Ectodermal cell (in vitro differentiated cells): ENCODE measurements around the gene CELA3B.
"Not testable (repeated sequence)": the region's sequence is repeated elsewhere in the genome, so short reads cannot be mapped to it uniquely, and the experiment has no call there.

ENCODE experiments used
- H3K27ac ChIP-seq: 2 replicates; pipeline ENCODE4 v1.7.0; 2013; ENCODE audit warnings: mild to moderate bottlenecking, low read depth, low read length; ENCODE audit not compliant: insufficient read depth, poor library complexity, severe bottlenecking
- H3K27me3 ChIP-seq: 2 replicates; pipeline ENCODE4 v1.7.0; 2013; ENCODE audit warnings: mild to moderate bottlenecking, low read length; ENCODE audit not compliant: insufficient read depth, control insufficient read depth, poor library complexity, severe bottlenecking
- H3K36me3 ChIP-seq: one replicate; pipeline ENCODE4 v1.7.0; 2013; ENCODE audit warnings: low read length; ENCODE audit not compliant: control insufficient read depth, insufficient read depth
- H3K4me1 ChIP-seq: one replicate; pipeline ENCODE4 v1.7.0; 2013; ENCODE audit warnings: low read length; ENCODE audit not compliant: control insufficient read depth, insufficient read depth
- H3K4me3 ChIP-seq: 2 replicates; pipeline ENCODE4 v1.7.0; 2013; ENCODE audit warnings: low read depth, low read length, control low read depth; ENCODE audit not compliant: insufficient read depth
- H3K9me3 ChIP-seq: 2 replicates; pipeline ENCODE4 v1.7.0; 2013; ENCODE audit warnings: mild to moderate bottlenecking, low read length, moderate library complexity; ENCODE audit not compliant: control insufficient read depth
- WGBS, 2 experiments: methylation state at CpG; one replicate each; pipeline ENCODE4 v1.1.7; 2013; ENCODE audit warnings: missing lambda C conversion rate in 2 of 2; 5-methylcytosine and 5-hydroxymethylcytosine counted together

CELA3B gene

DNA sequence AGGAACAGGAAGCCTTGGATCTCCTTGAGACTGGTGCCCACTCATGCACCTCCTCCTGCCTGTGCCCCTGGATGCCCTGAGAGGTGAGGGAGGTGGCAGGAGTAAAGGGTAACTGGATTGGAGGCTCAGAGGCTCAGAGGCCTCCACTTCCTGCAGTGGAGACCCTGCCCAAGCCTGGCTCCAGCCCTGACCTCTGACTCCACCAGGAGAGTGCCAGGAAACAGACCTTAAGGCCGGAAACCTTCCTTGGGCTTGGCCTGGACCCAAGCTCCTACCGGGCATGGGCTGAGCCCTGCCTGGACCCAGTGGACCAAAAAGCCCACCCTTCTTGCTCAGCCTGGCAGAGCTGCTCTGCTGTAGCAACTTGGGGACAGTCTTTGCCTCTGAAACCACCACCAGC, 15.0 kb upstream of the CELA3B start:
- Histone ChIP-seq H3K36me3 (no peaks in the 10 kb centered on the region), H3K4me1 (no peaks in the 10 kb centered on the region), H3K27me3 (no peaks in the 10 kb centered on the region), H3K9me3 (no peaks in the 10 kb centered on the region), H3K27ac (no peak overlapping the region), H3K4me3 (no peak overlapping the region)
- 89 to 96% methylated on average over 2 of the region's 2 CpGs for WGBS, 2 experiments

DNA sequence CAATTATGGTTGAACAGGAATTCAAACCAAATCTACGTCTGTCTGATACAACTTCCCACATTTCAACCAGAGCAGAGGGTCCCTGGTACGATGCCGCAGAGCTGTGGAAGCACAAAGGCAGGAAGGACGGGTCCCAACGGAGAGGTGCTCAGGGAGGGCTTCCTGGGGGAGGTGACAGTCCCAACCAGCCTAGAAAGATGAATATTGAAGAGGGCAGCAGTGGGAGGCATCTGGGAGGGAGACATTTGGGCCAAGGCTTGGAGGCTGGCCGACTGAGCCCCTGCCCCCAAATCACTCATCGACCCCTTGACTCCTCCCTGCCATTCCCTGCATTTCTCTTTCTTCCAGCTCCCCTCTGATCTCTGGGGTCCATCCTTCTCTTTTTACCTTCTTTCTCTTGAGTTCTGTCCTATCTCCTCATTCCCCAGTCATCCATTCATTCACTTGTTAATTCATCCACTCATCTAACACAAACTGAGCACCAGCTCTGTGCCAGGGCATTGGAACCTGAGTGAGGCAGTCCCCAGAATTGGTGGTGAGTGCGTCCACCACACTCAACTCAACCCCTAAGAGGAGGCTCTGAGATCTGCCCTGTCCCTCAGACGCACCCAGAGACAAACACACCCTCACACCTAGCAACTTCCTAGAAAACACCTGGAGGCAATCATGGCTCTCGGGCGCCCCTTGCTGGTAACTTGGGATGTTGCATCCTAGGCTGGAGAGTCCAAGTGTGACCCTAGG, 13.2 kb upstream of the CELA3B start:
- H3K27ac ChIP-seq, result no peak overlapping the region
- no peak overlapping the region for H3K4me3 ChIP-seq
- no peaks in the 10 kb centered on the region for H3K27me3 ChIP-seq
- 43 to 45% methylated on average over 11 of the region's 11 CpGs for WGBS, 2 experiments
- H3K9me3 ChIP-seq, result no peaks in the 10 kb centered on the region
- H3K4me1 ChIP-seq, result no peaks in the 10 kb centered on the region
- no peaks in the 10 kb centered on the region for H3K36me3 ChIP-seq

DNA sequence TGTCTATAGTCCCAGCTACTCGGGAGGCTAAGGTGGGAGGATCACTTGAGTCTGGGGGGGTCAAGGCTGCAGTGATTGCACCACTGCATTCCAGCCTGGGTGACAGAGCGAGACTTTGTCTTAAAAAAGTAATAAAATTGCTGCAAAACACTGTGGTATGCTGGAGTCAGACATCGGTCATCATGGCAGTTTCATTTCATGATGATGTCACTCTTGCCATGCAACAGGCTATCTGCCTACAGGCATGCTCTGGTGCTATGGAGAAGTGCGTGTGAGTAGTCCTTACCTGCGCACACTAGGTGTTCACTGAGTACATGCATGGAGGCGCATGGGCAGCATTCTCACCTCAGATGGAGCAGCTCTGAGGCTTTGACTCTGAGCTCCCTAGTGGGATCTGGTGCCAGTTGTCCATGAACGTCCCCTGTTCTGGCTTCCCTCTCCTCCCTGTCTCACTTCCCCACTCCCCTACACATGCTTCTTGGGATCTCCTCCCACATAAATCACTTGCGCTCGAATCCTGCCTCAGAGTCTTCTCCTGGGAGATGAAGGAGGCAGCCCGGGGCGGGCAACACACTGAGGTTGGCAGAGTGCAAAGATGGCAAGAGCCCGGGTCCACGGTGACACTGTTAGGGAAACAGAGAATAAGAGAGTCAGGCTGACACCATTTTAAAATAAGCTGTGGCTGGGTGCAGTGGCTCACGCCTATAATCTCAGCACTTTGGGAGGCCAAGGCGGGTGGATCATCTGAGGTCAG, 10.4 kb upstream of the CELA3B start:
- Histone ChIP-seq H3K4me3 (no peak overlapping the region), H3K27ac (no peak overlapping the region), H3K27me3 (no peaks in the 10 kb centered on the region), H3K9me3 (no peaks in the 10 kb centered on the region), H3K4me1 (no peaks in the 10 kb centered on the region), H3K36me3 (no peaks in the 10 kb centered on the region)
- 91 to 92% methylated on average over 15 of the region's 15 CpGs for WGBS, 2 experiments

DNA sequence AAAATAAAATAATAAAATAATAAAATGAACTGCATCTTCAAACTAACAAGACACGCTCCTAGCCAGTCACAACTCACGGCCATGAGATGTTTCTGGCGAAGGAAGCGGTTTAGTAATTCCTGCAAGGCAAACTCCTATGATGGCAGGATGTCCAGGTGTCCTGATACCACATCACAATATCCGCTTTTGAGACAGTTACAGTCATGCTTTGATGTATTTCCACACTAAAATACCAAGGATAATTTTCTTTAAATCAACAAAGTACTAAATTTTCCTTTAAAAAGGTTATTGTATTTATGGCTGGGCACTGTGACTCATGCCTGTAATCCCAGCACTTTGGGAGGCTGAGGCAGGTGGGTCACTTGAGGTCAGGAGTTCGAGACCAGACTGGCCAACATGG, 9.6 kb upstream of the CELA3B start:
- WGBS, 2 experiments, result 90 to 91% methylated on average over 6 of the region's 6 CpGs
- not testable (repeated sequence) for H3K27ac ChIP-seq, H3K36me3 ChIP-seq, H3K4me1 ChIP-seq, H3K27me3 ChIP-seq, H3K9me3 ChIP-seq, H3K4me3 ChIP-seq

DNA sequence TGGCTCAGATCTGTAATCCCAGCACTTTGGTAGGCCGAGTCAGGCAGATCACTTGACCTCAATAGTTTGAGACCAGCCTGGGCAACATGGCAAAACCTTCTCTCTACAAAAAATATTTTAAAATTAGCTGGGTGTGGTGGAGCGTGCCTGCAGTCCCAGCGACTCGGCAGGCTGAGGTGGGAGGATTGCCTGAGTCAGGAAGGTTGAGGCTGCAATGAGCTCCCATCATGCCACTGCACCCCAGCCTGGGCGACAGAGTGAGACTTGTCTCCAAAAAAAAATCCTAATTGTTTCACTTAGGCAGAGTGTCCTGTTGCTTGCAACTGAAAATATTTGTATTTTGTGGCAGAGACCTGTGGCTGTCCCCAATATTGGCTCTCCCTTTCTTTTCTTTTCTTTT, 7.8 kb upstream of the CELA3B start:
- not testable (repeated sequence) for H3K9me3 ChIP-seq, H3K36me3 ChIP-seq, H3K4me3 ChIP-seq, H3K4me1 ChIP-seq, H3K27me3 ChIP-seq, H3K27ac ChIP-seq
- WGBS, 2 experiments, result 81 to 85% methylated on average over 5 of the region's 5 CpGs

DNA sequence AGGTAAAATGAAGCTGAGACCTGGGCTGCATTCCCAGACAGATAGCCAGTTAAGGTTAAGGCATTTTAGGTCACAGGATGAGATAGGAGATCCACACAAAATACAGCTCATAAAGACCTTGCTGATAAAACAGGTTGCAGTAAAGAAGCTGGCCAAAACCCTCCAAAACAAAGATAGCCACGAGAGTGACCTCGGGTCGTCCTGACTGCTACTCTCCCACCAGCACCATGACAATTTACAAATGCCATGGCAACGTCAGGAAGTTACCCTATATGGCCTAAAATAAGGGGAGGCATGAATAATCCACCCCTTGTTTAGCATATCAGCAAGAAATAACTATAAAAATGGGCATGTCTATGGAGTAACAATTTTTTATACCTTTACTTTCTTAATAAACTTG, 6.3 kb upstream of the CELA3B start:
- H3K27ac ChIP-seq, H3K36me3 ChIP-seq, H3K4me3 ChIP-seq, H3K4me1 ChIP-seq, H3K9me3 ChIP-seq, H3K27me3 ChIP-seq: not testable (repeated sequence)
- WGBS, 2 experiments, result 68 to 81% methylated on average over 4 of the region's 4 CpGs

DNA sequence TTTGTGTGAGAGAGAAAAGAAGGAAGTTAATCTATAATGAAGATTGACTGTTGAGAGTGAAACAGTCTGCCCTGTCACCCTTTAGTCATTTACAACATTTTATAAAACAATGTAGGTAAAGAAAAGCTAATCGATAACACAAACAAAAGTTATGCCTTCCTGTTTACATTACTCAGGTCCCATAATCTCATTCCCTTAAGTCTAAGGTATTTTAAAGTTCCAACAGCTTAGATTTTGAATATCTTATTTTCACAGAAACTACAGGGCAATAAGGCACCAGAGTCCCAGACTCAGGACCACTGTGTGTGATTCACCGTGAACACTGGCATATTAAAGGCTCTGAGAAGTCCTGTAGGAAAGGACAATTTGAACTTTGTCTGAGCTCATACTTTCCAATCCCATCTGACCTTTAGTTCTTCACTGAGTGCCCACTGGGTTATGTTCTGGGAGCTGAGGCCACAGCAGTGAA, 3.8 kb upstream of the CELA3B start:
- H3K27ac ChIP-seq, H3K9me3 ChIP-seq, H3K4me3 ChIP-seq, H3K4me1 ChIP-seq, H3K27me3 ChIP-seq, H3K36me3 ChIP-seq: not testable (repeated sequence)
- 94 to 99% methylated on average over 1 to 2 of the region's 2 CpGs for WGBS, 2 experiments

DNA sequence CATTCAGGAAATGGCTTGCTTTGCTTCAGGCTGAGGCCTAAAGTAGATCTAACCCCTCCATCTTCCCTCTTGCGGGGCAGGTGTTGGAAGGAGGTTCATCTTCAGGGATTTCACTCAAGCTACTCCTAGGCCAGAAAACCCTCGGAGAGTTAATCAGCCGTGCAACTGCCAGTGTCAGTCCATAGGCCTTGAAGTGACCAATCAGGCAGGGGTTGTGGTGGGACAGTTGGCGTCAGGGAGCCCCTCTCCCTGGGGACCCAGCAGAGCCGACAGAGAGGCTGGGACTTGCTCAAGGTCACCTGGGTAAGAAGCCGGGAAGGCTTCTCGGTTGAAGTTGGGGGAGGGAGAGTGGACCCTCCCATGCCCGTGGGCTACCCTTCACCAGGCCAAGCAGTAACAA, 2.9 kb upstream of the CELA3B start:
- H3K36me3 ChIP-seq, H3K27ac ChIP-seq, H3K4me3 ChIP-seq, H3K9me3 ChIP-seq, H3K27me3 ChIP-seq, H3K4me1 ChIP-seq: not testable (repeated sequence)
- 81 to 83% methylated on average over 3 to 6 of the region's 8 CpGs for WGBS, 2 experiments

DNA sequence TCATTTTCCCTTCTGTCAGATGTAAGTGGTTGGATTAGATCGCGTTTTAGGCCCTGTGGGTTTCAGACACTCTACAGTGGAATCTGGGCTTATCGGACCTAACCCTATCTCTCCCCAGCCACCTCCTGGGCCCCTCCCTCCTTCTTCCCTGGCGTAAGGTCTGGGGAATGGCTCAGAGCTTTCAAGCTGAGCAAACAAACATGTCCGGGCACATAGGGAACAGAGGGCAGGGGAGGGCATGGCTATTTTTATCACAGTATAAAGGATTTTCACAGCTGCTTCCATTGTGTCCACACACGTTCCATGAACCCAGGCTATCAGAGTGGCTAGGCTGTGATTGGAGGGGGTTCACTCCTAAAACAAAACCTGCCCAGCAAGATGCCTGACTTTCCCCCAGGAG, 2.1 kb upstream of the CELA3B start:
- 66 to 77% methylated on average over 4 to 5 of the region's 6 CpGs for WGBS, 2 experiments

DNA sequence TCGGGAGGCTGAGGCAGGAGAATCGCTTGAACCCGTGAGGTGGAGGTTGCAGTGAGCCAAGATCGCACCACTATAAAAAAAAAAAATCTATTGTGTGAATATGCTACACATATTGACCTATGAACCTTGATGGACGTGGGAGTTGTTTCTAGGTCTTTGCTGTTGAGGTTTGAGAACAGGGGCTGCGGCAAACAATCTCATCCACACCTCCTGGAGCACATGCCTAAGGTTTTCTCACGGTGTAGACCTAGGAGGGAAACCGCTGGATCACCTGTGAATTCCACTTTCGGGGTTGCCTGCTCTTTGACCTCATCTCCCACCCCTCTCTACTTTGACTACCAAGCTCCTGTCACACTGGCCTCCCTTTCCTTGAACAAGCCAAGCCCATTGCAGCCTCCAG, 1.5 kb upstream of the CELA3B start:
- H3K4me3 ChIP-seq, H3K27ac ChIP-seq, H3K27me3 ChIP-seq, H3K9me3 ChIP-seq, H3K4me1 ChIP-seq, H3K36me3 ChIP-seq: not testable (repeated sequence)
- 88 to 97% methylated on average over 5 to 8 of the region's 9 CpGs for WGBS, 2 experiments

More for the DNA sequence above, 2.1 kb upstream of the CELA3B start:
- not testable (repeated sequence) for H3K9me3 ChIP-seq, H3K36me3 ChIP-seq, H3K4me1 ChIP-seq, H3K4me3 ChIP-seq, H3K27me3 ChIP-seq, H3K27ac ChIP-seq
